ENCODE results near the gene RFX5. TPM values are rescaled to one million over a fixed set of nuclear protein-coding genes. Genes with fewer than 3 reads are reported as not detected.

The RFX5 gene
- total RNA-seq, 2 donors from 2014 or later: 23.1 to 23.8 TPM

DNA sequence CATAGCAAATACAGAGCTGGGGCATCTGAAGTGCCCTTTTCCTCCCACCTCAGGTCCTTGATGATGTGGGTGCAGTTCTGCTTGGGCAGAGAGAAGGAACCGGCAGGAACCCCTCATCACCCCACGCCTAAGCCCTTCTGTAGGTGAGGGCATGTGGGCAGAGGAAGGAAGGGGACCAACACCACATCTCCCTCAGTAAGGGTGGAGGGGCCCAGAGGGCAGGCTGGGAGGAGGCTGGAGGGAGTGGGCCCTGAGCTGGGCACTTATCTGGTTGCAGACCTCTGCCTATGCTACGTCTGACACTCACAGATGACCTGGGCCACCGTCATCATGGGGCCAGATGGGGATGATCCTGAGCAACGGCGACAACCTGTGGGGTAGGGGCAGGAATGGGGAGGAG lies 54.0 kb downstream of the RFX5 start:
- DNase-seq (no peak), ATAC-seq (no peak)
- intact Hi-C loops (cut with DNase I): no loop called here

DNA sequence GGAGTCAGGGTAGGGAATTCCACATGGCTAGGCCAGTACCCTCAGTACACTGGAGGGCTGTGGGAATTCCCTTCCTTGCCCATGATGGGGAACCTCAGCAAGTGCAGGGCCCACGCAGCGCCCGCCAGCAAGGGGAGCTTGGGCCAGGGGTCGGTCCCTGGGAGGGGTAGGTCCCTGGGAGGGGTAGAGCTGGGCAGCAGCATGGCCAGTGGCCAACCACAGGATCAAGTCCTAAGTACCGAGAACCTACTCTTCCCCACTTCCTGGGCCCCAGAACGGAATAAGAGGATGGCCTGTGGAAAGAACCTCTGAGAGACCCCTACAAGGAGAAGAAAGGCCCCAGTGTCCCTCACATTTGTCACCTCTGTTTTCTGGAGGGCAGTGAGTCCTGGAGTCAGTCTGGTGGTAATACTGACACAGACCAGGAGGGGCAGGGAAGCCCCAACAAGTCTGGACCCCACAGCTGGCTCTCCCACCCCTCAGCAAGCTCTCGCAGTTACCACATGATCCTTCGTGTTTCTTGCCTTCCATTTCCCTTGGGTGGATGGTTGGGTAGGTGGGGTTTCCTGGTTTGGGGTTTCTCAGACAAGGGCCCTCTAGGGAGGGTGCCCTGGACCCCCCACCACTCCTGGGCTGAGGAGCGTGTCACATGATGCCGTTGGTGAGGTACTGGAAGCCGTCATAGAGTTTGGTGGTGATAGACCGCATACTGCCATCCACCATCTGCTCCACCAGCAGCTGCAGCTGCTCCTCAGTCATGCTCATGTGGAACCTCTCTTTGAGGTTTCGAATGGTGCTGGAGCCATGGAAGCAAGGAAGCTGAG lies 54.6 kb downstream of the RFX5 start:
- ATAC-seq (no peak), DNase-seq (no peak)
- intact Hi-C loops (cut with DNase I): no loop called here

DNA sequence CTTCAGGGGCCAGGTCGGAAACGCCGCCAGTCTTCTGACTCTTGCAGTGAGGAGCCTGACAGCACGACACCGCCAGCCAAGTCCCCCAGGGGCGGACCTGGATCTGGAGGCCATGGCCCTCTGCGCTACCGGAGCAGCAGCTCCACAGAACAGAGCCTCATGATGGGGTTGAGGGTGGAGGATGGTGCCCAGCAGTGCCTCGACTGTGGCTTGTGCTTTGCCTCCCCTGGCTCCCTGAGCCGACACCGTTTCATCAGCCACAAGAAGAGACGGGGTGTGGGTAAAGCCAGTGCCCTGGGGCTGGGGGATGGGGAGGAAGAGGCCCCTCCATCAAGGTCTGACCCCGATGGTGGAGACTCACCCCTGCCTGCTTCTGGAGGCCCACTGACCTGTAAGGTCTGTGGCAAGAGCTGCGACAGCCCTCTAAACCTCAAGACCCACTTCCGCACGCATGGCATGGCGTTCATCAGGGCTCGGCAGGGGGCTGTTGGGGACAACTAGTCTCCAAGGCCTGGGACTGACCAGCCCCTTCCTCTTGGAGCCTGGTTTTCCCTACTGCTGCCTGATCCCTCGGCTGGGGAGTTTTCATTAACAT lies 56.2 kb downstream of the RFX5 start:
- no peak for ATAC-seq
- DNase-seq: no peak
- intact Hi-C loops (cut with DNase I): no loop called here

Other genes starting within 250 kb of the RFX5 start
- gene SEMA6C, start 200.6 kb downstream of the RFX5 start, total RNA-seq: 10 to 100 TPM; 23.6 to 37.0 TPM
- gene TNFAIP8L2, start 190.6 kb downstream of the RFX5 start, total RNA-seq: 1 to 10 TPM; 2.1 to 5.3 TPM
- gene LYSMD1, start 181.3 kb downstream of the RFX5 start, total RNA-seq: 10 to 100 TPM in 1 of 2 donors, 1 to 10 TPM in 1; 9.7 to 10.3 TPM
- 10 to 100 TPM; 19.4 to 20.9 TPM for gene SCNM1, start 181.1 kb downstream of the RFX5 start, total RNA-seq
- not detected for gene TMOD4, start 171.3 kb downstream of the RFX5 start, total RNA-seq
- 10 to 100 TPM; 38.3 to 48.4 TPM for gene VPS72, start 157.1 kb downstream of the RFX5 start, total RNA-seq
- gene PIP5K1A, start 148.7 kb downstream of the RFX5 start, total RNA-seq: 10 to 100 TPM; 34.7 to 46.9 TPM
- 100 to 1,000 TPM; 134 to 136 TPM for gene PSMD4, start 92.5 kb downstream of the RFX5 start, total RNA-seq
- gene ZNF687, start 65.0 kb downstream of the RFX5 start, total RNA-seq: 10 to 100 TPM; 12.8 to 15.6 TPM
- gene PI4KB, start 19.8 kb downstream of the RFX5 start, total RNA-seq: 10 to 100 TPM; 46.3 to 49.4 TPM
- gene SELENBP1, start 25.5 kb upstream of the RFX5 start, total RNA-seq: 10 to 100 TPM; 30.6 to 82.2 TPM
- 100 to 1,000 TPM; 163 to 197 TPM for gene PSMB4, start 52.3 kb upstream of the RFX5 start, total RNA-seq
- 10 to 100 TPM; 46.6 to 47.1 TPM for gene POGZ, start 112.2 kb upstream of the RFX5 start, total RNA-seq
- 1 to 10 TPM; 2.0 to 2.7 TPM for gene CGN, start 164.1 kb upstream of the RFX5 start, total RNA-seq
- gene TUFT1, start 193.1 kb upstream of the RFX5 start, total RNA-seq: 1 to 10 TPM; 3.9 TPM

All from left cardiac atrium (tissue), 4 donors.